Stimulated activated CD8-positive, alpha-beta memory T cell treated with anti-CD3 and anti-CD28 coated beads, Interleukin-4, amount 100 ng/mL, for 4 hours (primary cell): ENCODE measurements around the gene PGM5.
"Not testable (repeated sequence)": the region's sequence is repeated elsewhere in the genome, so short reads cannot be mapped to it uniquely, and the experiment has no call there.

Source experiments
- DNase-seq, 2 donors: peaks; one replicate each; pipeline ENCODE4 v3.0.0-alpha.2; 2020; ENCODE audit warnings: low read depth in 2 of 2, low spot score in 1 of 2

The PGM5 gene

GRCh38 chr9:68356380-68357118, at the start of gene PGM5:
Gene PGM5, plus strand, starts transcription at chr9:68356611. Its CDS starts 517 bp downstream, at chr9:68357128.
- DNase-seq: not testable (repeated sequence)

GRCh38 chr9:68307127-68307526, 49.3 kb upstream of the PGM5 start:
- DNase-seq: not testable (repeated sequence)

- DNase-seq: not testable (repeated sequence)
Measured at GRCh38 chr9:68307654-68308053, 48.8 kb upstream of the PGM5 start.

- DNase-seq: not testable (repeated sequence)
Measured at GRCh38 chr9:68311208-68311607, 45.2 kb upstream of the PGM5 start.

- DNase-seq: not testable (repeated sequence)
Measured at GRCh38 chr9:68318209-68318608, 38.2 kb upstream of the PGM5 start.

- DNase-seq: not testable (repeated sequence)
Measured at GRCh38 chr9:68323749-68324148, 32.7 kb upstream of the PGM5 start.

GRCh38 chr9:68324518-68324917, 31.9 kb upstream of the PGM5 start:
- DNase-seq: not testable (repeated sequence)

- not testable (repeated sequence) for DNase-seq
Measured at GRCh38 chr9:68329106-68329505, 27.3 kb upstream of the PGM5 start.

GRCh38 chr9:68330531-68331173, 25.8 kb upstream of the PGM5 start:
- not testable (repeated sequence) for DNase-seq

- not testable (repeated sequence) for DNase-seq
Measured at GRCh38 chr9:68332122-68332521, 24.3 kb upstream of the PGM5 start.

- not testable (repeated sequence) for DNase-seq
Measured at GRCh38 chr9:68335935-68336334, 20.5 kb upstream of the PGM5 start.

- DNase-seq: not testable (repeated sequence)
Measured at GRCh38 chr9:68336639-68337339, 19.6 kb upstream of the PGM5 start.

- DNase-seq: not testable (repeated sequence)
Measured at GRCh38 chr9:68338000-68338399, 18.4 kb upstream of the PGM5 start.

- not testable (repeated sequence) for DNase-seq
Measured at GRCh38 chr9:68342265-68343025, 14.0 kb upstream of the PGM5 start.

GRCh38 chr9:68343242-68343641, 13.2 kb upstream of the PGM5 start:
- DNase-seq: not testable (repeated sequence)

GRCh38 chr9:68343992-68344391, 12.4 kb upstream of the PGM5 start:
- DNase-seq: not testable (repeated sequence)

GRCh38 chr9:68351689-68352088, 4.7 kb upstream of the PGM5 start:
- DNase-seq: not testable (repeated sequence)

GRCh38 chr9:68355993-68356379, 425 bp upstream of the PGM5 start:
- DNase-seq: not testable (repeated sequence)

GRCh38 chr9:68357119-68357714, 806 bp downstream of the PGM5 start:
- not testable (repeated sequence) for DNase-seq

GRCh38 chr9:68366933-68367547, 10.6 kb downstream of the PGM5 start:
- DNase-seq: not testable (repeated sequence)
